Stimulated activated CD4-positive, alpha-beta T cell treated with anti-CD3 and anti-CD28 coated beads, TNF-alpha, amount 100 ng/mL, for 48 hours (primary cell): ENCODE results near the gene METTL5.
A peak's percentile ranks its signal among the peaks of the same experiment; 100 is the strongest.

ENCODE experiments used
- DNase-seq, 3 donors: peaks; one replicate each; pipeline ENCODE4 v3.0.0-alpha.2; 2020; ENCODE audit warnings: low read depth in 3 of 3

Gene METTL5

GRCh38 chr2:169781249-169782013, 43.3 kb downstream of the METTL5 start:
- DNase-seq, result no peak

GRCh38 chr2:169778446-169778845, 46.3 kb downstream of the METTL5 start:
- no peak for DNase-seq

- no peak for DNase-seq
Measured at GRCh38 chr2:169776252-169776761, 48.4 kb downstream of the METTL5 start.

GRCh38 chr2:169775765-169776164, 48.9 kb downstream of the METTL5 start:
- no peak for DNase-seq

GRCh38 chr2:169775354-169775753, 49.4 kb downstream of the METTL5 start:
- no peak for DNase-seq

- DNase-seq, result no peak
Measured at GRCh38 chr2:169772651-169773050, 52.1 kb downstream of the METTL5 start.

- DNase-seq, result no peak
Measured at GRCh38 chr2:169771612-169772011, 53.1 kb downstream of the METTL5 start.

GRCh38 chr2:169771021-169771420, 53.7 kb downstream of the METTL5 start:
- DNase-seq, result no peak

- DNase-seq, result peak in 1 of 3 donors; percentile 9
Measured at GRCh38 chr2:169768262-169768995, 56.3 kb downstream of the METTL5 start.

GRCh38 chr2:169767243-169767888, 57.3 kb downstream of the METTL5 start:
- DNase-seq, result peak; percentile 21 to 46 (median 21)

- DNase-seq, result no peak
Measured at GRCh38 chr2:169765523-169765922, 59.2 kb downstream of the METTL5 start.

- DNase-seq, result no peak
Measured at GRCh38 chr2:169761970-169762292, 62.8 kb downstream of the METTL5 start.
